ENCODE data around the gene DNM2.

GRCh38 chr19:10780368-10780767 is 62.5 kb downstream of the DNM2 start:
- TF ChIP-seq ZNF138 (CRISPR knock-in tag; conservative IDR thresholded peaks at IDR 0.05) (no peak), CTCF (IDR thresholded peaks at IDR 0.05) (no peak), ARID4B (CRISPR knock-in tag; IDR thresholded peaks at IDR 0.05; ENCODE audit: borderline replicate concordance) (no peak), HMGXB4 (CRISPR knock-in tag; IDR thresholded peaks at IDR 0.05) (no peak)

Data from WTC11 (cell line).